Endothelial cell of umbilical vein (primary cell): Measurements from ENCODE around the gene ZNF888.

ENCODE experiments used
- EZH2 ChIP-seq: IDR thresholded peaks from 2 replicates; pipeline ENCODE4 v1.6.1; 2012; ENCODE audit warnings: borderline replicate concordance, low read depth, mild to moderate bottlenecking, moderate library complexity, low read length, inconsistent platforms; ENCODE audit not compliant: severe bottlenecking
- GATA2 ChIP-seq: IDR thresholded peaks from 2 replicates; pipeline ENCODE4 v1.7.0; 2011; ENCODE audit warnings: low read depth, mild to moderate bottlenecking, moderate library complexity, mixed read lengths, low read length; ENCODE audit not compliant: insufficient read length, insufficient read depth
- MYC ChIP-seq: IDR thresholded peaks from one replicate; pipeline ENCODE4 v1.6.1; 2011; ENCODE audit warnings: mild to moderate bottlenecking, low read depth, low read length
- POLR2A ChIP-seq: IDR thresholded peaks from 2 replicates; pipeline ENCODE4 v1.6.1; 2012; ENCODE audit warnings: low read depth, mild to moderate bottlenecking, control low read depth, low read length
- TF ChIP-seq, protein P1 (sequence below), 2 donors: IDR thresholded peaks; 1 replicate in 1 of 2; 2 replicates in 1 of 2; pipeline ENCODE4 v1.5.1; 2011; ENCODE audit warnings: low read length in 2 of 2, mild to moderate bottlenecking in 2 of 2, moderate library complexity in 2 of 2, control low read depth in 1 of 2, inconsistent platforms in 1 of 2, low read depth in 1 of 2; ENCODE audit not compliant: insufficient read depth in 1 of 2; ENCODE audit errors: extremely low read depth in 1 of 2

DNA sequence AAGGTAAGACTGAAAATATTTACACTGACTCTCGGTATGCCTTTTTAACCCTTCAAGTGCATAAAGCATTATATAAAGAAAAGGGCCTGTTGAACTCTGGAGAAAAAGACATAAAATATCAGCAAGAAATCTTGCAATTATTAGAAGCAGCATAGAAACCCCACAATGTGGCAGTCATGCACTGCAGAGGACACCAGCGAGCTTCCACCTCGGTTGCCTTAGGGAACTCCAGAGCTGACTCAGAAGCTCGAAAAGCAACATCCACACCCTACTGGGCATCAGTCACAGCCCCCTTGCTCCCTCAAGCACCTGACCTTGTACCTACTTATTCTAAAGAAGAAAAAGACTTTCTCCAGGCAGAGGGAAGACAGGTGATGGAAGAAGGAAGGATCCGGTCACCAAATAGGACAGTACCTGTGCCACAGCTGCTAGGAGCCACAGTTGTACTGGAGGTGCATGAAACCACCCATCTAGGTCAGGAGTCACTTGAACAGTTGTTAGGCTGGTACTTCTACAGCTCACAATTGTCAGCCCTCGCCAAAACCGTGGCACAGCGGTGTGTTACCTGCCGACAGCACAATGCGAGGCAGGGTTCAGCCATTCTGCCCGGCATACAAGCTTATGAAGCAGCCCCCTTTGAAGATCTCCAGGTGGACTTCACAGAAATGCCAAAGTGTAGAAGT is 36.5 kb upstream of the ZNF888 start:
- TF ChIP-seq EZH2 (no peak), POLR2A (no peak), MYC (no peak), GATA2 (no peak)
- TF ChIP-seq, protein P1, sequence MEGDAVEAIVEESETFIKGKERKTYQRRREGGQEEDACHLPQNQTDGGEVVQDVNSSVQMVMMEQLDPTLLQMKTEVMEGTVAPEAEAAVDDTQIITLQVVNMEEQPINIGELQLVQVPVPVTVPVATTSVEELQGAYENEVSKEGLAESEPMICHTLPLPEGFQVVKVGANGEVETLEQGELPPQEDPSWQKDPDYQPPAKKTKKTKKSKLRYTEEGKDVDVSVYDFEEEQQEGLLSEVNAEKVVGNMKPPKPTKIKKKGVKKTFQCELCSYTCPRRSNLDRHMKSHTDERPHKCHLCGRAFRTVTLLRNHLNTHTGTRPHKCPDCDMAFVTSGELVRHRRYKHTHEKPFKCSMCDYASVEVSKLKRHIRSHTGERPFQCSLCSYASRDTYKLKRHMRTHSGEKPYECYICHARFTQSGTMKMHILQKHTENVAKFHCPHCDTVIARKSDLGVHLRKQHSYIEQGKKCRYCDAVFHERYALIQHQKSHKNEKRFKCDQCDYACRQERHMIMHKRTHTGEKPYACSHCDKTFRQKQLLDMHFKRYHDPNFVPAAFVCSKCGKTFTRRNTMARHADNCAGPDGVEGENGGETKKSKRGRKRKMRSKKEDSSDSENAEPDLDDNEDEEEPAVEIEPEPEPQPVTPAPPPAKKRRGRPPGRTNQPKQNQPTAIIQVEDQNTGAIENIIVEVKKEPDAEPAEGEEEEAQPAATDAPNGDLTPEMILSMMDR (IDR thresholded peaks at IDR 0.05; ENCODE audit: extremely low read depth in 1 of 2, insufficient read depth in 1 of 2, low read depth in 1 of 2, low read length in 2 of 2) = no peak
